NOMO-1 (cell line): ENCODE data around the gene PGC.

Experiments used
- DNase-seq, 2 experiments: peaks; one replicate each; lab custom pipeline; 2025; ENCODE audit not compliant: unreplicated experiment in 2 of 2; lab: John Stamatoyannopoulos, UW

Gene PGC

GRCh38 chr6:41732591-41733359 lies 14.4 kb downstream of the PGC start:
- DNase-seq: no peak

GRCh38 chr6:41732149-41732548 lies 15.0 kb downstream of the PGC start:
- no peak for DNase-seq

GRCh38 chr6:41731561-41732086 lies 15.6 kb downstream of the PGC start:
- DNase-seq: no peak

GRCh38 chr6:41730531-41731436 lies 16.4 kb downstream of the PGC start:
- DNase-seq: no peak

- no peak for DNase-seq
Measured at GRCh38 chr6:41729624-41730023, 17.6 kb downstream of the PGC start.

- DNase-seq: no peak
Measured at GRCh38 chr6:41728954-41729353, 18.2 kb downstream of the PGC start.

GRCh38 chr6:41728073-41728936 lies 18.9 kb downstream of the PGC start:
- no peak for DNase-seq

GRCh38 chr6:41727705-41728072 lies 19.5 kb downstream of the PGC start:
- no peak for DNase-seq

GRCh38 chr6:41726876-41727275 lies 20.3 kb downstream of the PGC start:
- no peak for DNase-seq

- DNase-seq: no peak
Measured at GRCh38 chr6:41724586-41725501, 22.4 kb downstream of the PGC start.

- peak; percentile 19 to 23 for DNase-seq
Measured at GRCh38 chr6:41724228-41724580, 23.0 kb downstream of the PGC start.

- DNase-seq: peak; percentile 93 to 94
Measured at GRCh38 chr6:41723530-41724227, 23.5 kb downstream of the PGC start.

GRCh38 chr6:41722969-41723529 lies 24.1 kb downstream of the PGC start:
- no peak for DNase-seq

GRCh38 chr6:41721414-41721813 lies 25.8 kb downstream of the PGC start:
- DNase-seq: no peak

- no peak for DNase-seq
Measured at GRCh38 chr6:41720783-41721182, 26.4 kb downstream of the PGC start.

- no peak for DNase-seq
Measured at GRCh38 chr6:41720262-41720620, 27.0 kb downstream of the PGC start.

GRCh38 chr6:41719436-41720261 lies 27.5 kb downstream of the PGC start:
- no peak for DNase-seq

GRCh38 chr6:41718828-41719227 lies 28.4 kb downstream of the PGC start:
- DNase-seq: no peak
